Mesenchymal stem cell (in vitro differentiated cells and primary cell): ENCODE results near the gene C10orf71.

Source experiments
- DNase-seq: peaks from one replicate; pipeline ENCODE4 v3.0.0-alpha.2; 2013
- H2AFZ ChIP-seq: one replicate; pipeline ENCODE4 v1.6.1; 2013; ENCODE audit warnings: low read depth, mild to moderate bottlenecking, control low read depth, inconsistent platforms, low read length, moderate library complexity
- H2AK5ac ChIP-seq: 2 replicates; pipeline ENCODE4 v1.6.1; 2013; ENCODE audit warnings: low read length, moderate library complexity, mild to moderate bottlenecking, inconsistent platforms; ENCODE audit not compliant: severe bottlenecking
- H2BK120ac ChIP-seq: one replicate; pipeline ENCODE4 v1.6.1; 2013; ENCODE audit warnings: low read depth, mild to moderate bottlenecking, inconsistent platforms, low read length, moderate library complexity
- H2BK12ac ChIP-seq, 2 experiments: one replicate each; pipeline ENCODE4 v1.6.1; 2013; ENCODE audit warnings: inconsistent platforms in 2 of 2, low read length in 2 of 2, mild to moderate bottlenecking in 2 of 2, moderate library complexity in 2 of 2, control low read depth in 1 of 2
- H2BK15ac ChIP-seq: one replicate; pipeline ENCODE4 v1.6.1; 2013; ENCODE audit warnings: mild to moderate bottlenecking, low read depth, inconsistent platforms; ENCODE audit not compliant: poor library complexity, severe bottlenecking
- H2BK5ac ChIP-seq: 2 replicates; pipeline ENCODE4 v1.6.1; 2013; ENCODE audit warnings: low read depth, mild to moderate bottlenecking, low read length, control low read depth, inconsistent platforms; ENCODE audit not compliant: poor library complexity, severe bottlenecking
- H3K14ac ChIP-seq, 2 experiments: one replicate each; pipeline ENCODE4 v1.6.1; 2013; ENCODE audit warnings: inconsistent platforms in 2 of 2, low read length in 2 of 2, control low read depth in 1 of 2, mild to moderate bottlenecking in 1 of 2, moderate library complexity in 1 of 2
- H3K18ac ChIP-seq, 2 experiments: one replicate each; pipeline ENCODE4 v1.6.1; 2013; ENCODE audit warnings: inconsistent platforms in 2 of 2, low read length in 2 of 2, control low read depth in 1 of 2, low read depth in 1 of 2, mild to moderate bottlenecking in 1 of 2
- H3K23ac ChIP-seq, 2 experiments: one replicate each; pipeline ENCODE4 v1.6.1; 2013; ENCODE audit warnings: inconsistent platforms in 2 of 2, low read length in 2 of 2, mild to moderate bottlenecking in 2 of 2, moderate library complexity in 2 of 2, control low read depth in 1 of 2
- H3K27ac ChIP-seq: 2 replicates; pipeline ENCODE4 v1.5.1; 2013; ENCODE audit warnings: mild to moderate bottlenecking, moderate library complexity, low read length, control low read depth, inconsistent platforms; ENCODE audit not compliant: poor library complexity, severe bottlenecking
- H3K27me3 ChIP-seq, 2 experiments: 2 replicates each; pipeline versions ENCODE4 v1.6.1 to v1.7.0; 2013; ENCODE audit warnings: low read length in 2 of 2, mild to moderate bottlenecking in 2 of 2, moderate library complexity in 2 of 2, control low read depth in 1 of 2, inconsistent platforms in 1 of 2; ENCODE audit not compliant: control insufficient read depth in 1 of 2, insufficient read depth in 1 of 2
- H3K36me3 ChIP-seq, 2 experiments: 2 replicates each; pipeline versions ENCODE4 v1.6.1 to v1.7.0; 2013; ENCODE audit warnings: low read length in 2 of 2, control low read depth in 1 of 2, inconsistent platforms in 1 of 2, low read depth in 1 of 2, mild to moderate bottlenecking in 1 of 2; ENCODE audit not compliant: insufficient read depth in 2 of 2, control insufficient read depth in 1 of 2
- H3K4ac ChIP-seq, 2 experiments: one replicate each; pipeline ENCODE4 v1.6.1; 2013; ENCODE audit warnings: inconsistent platforms in 2 of 2, low read length in 2 of 2, mild to moderate bottlenecking in 2 of 2, moderate library complexity in 2 of 2, control low read depth in 1 of 2, low read depth in 1 of 2
- H3K4me1 ChIP-seq: 2 replicates; pipeline ENCODE4 v1.6.1; 2013; ENCODE audit warnings: low read depth, low read length, control low read depth; ENCODE audit not compliant: control insufficient read depth, insufficient read depth
- H3K4me2 ChIP-seq: 2 replicates; pipeline ENCODE4 v1.6.1; 2013; ENCODE audit warnings: low read length, mild to moderate bottlenecking, inconsistent platforms; ENCODE audit not compliant: poor library complexity, severe bottlenecking
- H3K4me3 ChIP-seq, 2 experiments: 2 replicates each; pipeline versions ENCODE4 v1.5.1 to v1.7.0; 2013; ENCODE audit warnings: low read length in 2 of 2, mild to moderate bottlenecking in 2 of 2, control low read depth in 1 of 2, low read depth in 1 of 2; ENCODE audit not compliant: insufficient read depth in 1 of 2
- H3K79me1 ChIP-seq: replicated peaks from 2 replicates; pipeline ENCODE4 v1.6.1; 2013; ENCODE audit warnings: mild to moderate bottlenecking, control low read depth, low read length, inconsistent platforms; ENCODE audit not compliant: poor library complexity, severe bottlenecking
- H3K9ac ChIP-seq: 2 replicates; pipeline ENCODE4 v1.7.0; 2013; ENCODE audit warnings: mild to moderate bottlenecking, low read length, moderate library complexity
- H3K9me3 ChIP-seq: 2 replicates; pipeline ENCODE4 v1.7.0; 2013; ENCODE audit warnings: mild to moderate bottlenecking, low read length; ENCODE audit not compliant: control insufficient read depth
- H4K8ac ChIP-seq: one replicate; pipeline ENCODE4 v1.6.1; 2013; ENCODE audit warnings: inconsistent platforms, mild to moderate bottlenecking, low read length, moderate library complexity
- H4K91ac ChIP-seq: one replicate; pipeline ENCODE4 v1.6.1; 2013; ENCODE audit warnings: mild to moderate bottlenecking, low read length, inconsistent platforms
- WGBS: methylation state at CpG from one replicate; pipeline ENCODE4 v1.1.7; 2013; ENCODE audit warnings: mixed read lengths; 5-methylcytosine and 5-hydroxymethylcytosine counted together

C10orf71 gene

DNA sequence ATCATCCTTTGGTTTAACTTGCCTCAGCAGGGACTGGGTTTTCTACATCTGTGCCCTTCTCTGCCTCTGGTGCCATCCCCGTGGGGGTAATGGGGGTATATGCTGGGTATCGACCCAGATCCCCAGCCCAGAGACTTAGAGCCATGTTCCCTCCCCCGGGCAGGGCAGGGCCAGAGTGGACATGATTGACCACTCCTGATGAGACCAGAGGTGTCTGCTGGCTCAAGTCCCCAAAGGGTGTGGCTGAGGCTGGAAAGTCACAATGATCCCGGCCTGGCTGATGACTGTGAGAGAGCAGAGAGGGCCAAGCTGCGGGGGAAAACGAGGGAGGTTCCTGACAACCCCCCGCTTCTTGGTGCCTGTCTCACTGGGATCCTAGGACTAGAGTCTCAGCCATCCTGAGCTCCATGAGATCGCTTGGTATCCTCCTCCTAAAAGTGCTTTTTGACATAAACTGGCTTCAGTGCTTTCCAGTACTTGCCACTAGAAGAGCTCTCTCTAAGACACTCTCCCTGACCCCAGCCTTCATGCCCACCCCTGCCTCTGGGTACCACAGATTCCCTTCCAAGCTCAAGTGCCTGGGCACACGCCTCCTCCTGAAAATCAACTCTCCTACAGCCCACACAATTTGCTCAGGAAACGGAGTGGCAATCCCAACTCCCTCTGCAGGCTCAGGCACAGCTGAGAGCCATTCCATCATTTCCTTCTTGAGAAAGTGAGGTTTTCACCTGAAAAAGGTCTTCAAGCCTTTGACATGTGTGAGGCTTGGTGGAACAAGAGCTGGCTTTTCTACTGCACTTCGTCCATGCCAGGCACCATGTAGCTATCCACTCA is 63.0 kb downstream of the C10orf71 start:
- Histone ChIP-seq H3K18ac (no peak overlapping the region), H3K9ac (no peak overlapping the region), H3K9me3 (peaks cover 7% of the 10 kb centered on the region), H2BK12ac (no peak overlapping the region), H3K27ac (no peak overlapping the region), H2BK120ac (no peak overlapping the region), H3K23ac (no peak overlapping the region), H3K14ac (no peak overlapping the region), H2BK15ac (no peak overlapping the region), H2AK5ac (no peak overlapping the region), H3K4me1 (peaks cover 13% of the 10 kb centered on the region), H2BK5ac (no peak overlapping the region), H4K8ac (no peak overlapping the region), H3K79me1 (no peaks in the 10 kb centered on the region), H3K4me3 (no peak overlapping the region), H3K4me2 (no peak overlapping the region), H3K27me3 (peaks cover 4 to 49% of the 10 kb centered on the region in 2 experiments), H4K91ac (no peak overlapping the region), H3K4ac (no peak overlapping the region), H2AFZ (no peak overlapping the region), H3K36me3 (no peaks in the 10 kb centered on the region)
- WGBS, result 74% methylated on average over 11 of the region's 11 CpGs
- no peak for DNase-seq

DNA sequence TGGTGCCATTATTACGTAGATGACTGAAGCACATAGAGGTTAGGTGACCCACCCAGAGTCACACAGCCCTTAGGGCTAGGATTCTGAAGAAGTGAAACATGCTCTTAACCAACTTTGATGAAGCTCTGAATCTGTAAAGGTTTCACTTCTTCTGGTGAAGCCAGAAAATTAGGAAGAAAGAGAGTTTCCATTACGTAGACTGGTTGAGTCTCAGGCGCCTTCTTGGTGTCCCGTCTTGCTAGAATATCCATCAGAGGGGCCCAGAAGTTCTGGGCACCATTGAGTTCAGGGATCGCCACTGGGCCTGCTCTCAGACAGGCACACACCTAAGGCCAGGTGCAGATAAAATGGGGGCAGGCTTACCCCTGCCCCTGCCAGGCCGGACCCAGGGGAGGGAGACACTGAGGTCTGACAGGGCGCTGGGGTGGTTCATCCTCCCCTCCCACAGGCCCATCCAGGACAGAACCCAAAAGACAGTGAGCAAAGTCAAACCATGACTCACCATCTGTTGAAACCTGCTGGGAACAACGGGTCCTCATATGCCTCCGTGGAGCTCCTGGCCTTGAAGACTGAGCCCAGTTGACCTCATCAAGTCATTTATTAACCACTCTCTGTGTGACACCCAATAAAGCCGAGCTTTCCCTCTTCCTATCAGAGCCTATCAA is 63.8 kb downstream of the C10orf71 start:
- Histone ChIP-seq H3K14ac (no peak overlapping the region), H3K4me1 (peaks cover 13% of the 10 kb centered on the region), H3K4ac (no peak overlapping the region), H2BK15ac (no peak overlapping the region), H3K9me3 (peaks cover under 1% of the 10 kb centered on the region), H3K18ac (no peak overlapping the region), H3K79me1 (no peaks in the 10 kb centered on the region), H2BK12ac (no peak overlapping the region), H3K4me2 (no peak overlapping the region), H3K4me3 (no peak overlapping the region), H3K36me3 (no peaks in the 10 kb centered on the region), H2BK120ac (no peak overlapping the region), H3K27me3 (peaks cover 8 to 55% of the 10 kb centered on the region in 2 experiments), H2BK5ac (no peak overlapping the region), H2AK5ac (no peak overlapping the region), H2AFZ (no peak overlapping the region), H3K23ac (no peak overlapping the region), H3K27ac (no peak overlapping the region), H3K9ac (no peak overlapping the region), H4K8ac (no peak overlapping the region), H4K91ac (no peak overlapping the region)
- no peak for DNase-seq
- WGBS, result 95% methylated on average over 9 of the region's 10 CpGs

DNA sequence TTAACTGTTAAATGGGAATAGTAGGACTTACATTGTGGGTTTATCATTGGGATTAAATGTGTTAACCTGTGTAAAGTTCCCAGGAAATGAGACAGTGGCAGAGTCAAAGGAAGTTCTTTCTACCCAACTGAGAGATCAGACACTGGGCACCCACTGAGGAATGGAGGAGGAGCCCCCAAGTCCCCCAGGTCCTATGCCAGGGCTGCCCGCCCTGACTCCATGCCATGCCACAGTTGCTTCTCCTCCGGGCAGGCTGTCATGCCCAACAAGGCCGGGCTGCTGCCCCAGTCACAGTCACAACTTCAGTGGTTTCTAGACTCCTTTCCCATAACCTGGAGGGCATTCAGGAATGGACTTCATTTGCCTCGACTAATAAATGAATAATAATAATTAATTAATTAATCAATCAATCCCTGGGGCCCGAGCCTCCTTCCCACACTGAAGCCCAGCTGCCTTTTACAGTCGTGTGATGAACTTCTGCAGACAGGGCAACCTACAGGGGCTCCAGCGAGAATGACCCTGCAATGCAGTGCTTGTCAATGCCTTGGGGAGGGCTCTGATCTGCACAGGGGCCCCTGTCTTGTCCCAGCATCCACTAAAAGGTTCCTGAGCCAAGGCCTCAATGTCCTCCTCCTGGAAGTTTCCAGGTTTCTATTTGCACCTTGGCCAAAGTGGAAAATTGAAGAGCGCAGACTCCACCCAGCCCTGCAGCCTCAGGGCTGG is 64.5 kb downstream of the C10orf71 start:
- no peak overlapping the region for H3K23ac ChIP-seq
- no peak overlapping the region for H2BK15ac ChIP-seq
- H2BK12ac ChIP-seq, result no peak overlapping the region
- H3K27me3 ChIP-seq, result peaks cover 11 to 62% of the 10 kb centered on the region in 2 experiments
- H3K79me1 ChIP-seq, result no peaks in the 10 kb centered on the region
- no peak overlapping the region for H3K9ac ChIP-seq
- no peak overlapping the region for H4K8ac ChIP-seq
- no peak overlapping the region for H2AK5ac ChIP-seq
- H2AFZ ChIP-seq, result no peak overlapping the region
- no peaks in the 10 kb centered on the region for H3K9me3 ChIP-seq
- no peak overlapping the region for H3K18ac ChIP-seq
- H3K4me3 ChIP-seq, result no peak overlapping the region
- no peak overlapping the region for H2BK5ac ChIP-seq
- peaks cover 13% of the 10 kb centered on the region for H3K4me1 ChIP-seq
- H3K4me2 ChIP-seq, result no peak overlapping the region
- no peak for DNase-seq
- no peak overlapping the region for H4K91ac ChIP-seq
- no peak overlapping the region for H3K14ac ChIP-seq
- H3K4ac ChIP-seq, result no peak overlapping the region
- H2BK120ac ChIP-seq, result no peak overlapping the region
- WGBS, result 69% methylated on average over 5 of the region's 8 CpGs
- H3K36me3 ChIP-seq, result no peaks in the 10 kb centered on the region
- H3K27ac ChIP-seq, result no peak overlapping the region

DNA sequence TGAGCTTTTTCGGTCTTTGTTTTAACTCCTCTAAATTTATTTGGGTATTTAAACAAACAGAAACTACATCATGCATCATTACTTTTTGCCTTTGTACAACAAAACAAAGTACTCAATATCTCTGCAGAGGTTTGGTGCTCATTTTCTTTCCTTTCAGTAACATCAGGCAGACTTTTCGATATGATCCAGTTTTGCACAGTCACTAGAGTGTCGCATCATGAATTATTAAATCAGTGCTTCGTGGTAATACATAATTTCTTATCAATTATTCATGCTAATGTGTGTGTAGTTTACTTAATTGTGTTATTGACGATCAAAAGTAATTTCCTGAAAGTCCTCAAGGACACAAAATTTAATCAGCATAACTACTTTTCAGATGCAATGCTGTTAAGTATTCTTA is 65.1 kb downstream of the C10orf71 start:
- H3K27me3 ChIP-seq, result peaks cover 11 to 63% of the 10 kb centered on the region in 2 experiments
- no peak overlapping the region for H3K18ac ChIP-seq
- no peak overlapping the region for H3K27ac ChIP-seq
- H2BK15ac ChIP-seq, result no peak overlapping the region
- H3K4me2 ChIP-seq, result no peak overlapping the region
- no peak overlapping the region for H2BK12ac ChIP-seq
- H2BK120ac ChIP-seq, result no peak overlapping the region
- no peak overlapping the region for H2BK5ac ChIP-seq
- 97% methylated on average over 2 of the region's 5 CpGs for WGBS
- no peak overlapping the region for H3K14ac ChIP-seq
- no peak overlapping the region for H4K8ac ChIP-seq
- H3K79me1 ChIP-seq, result no peaks in the 10 kb centered on the region
- H3K36me3 ChIP-seq, result no peaks in the 10 kb centered on the region
- no peak overlapping the region for H3K4me3 ChIP-seq
- DNase-seq, result no peak
- no peak overlapping the region for H3K9ac ChIP-seq
- H3K4ac ChIP-seq, result no peak overlapping the region
- H2AK5ac ChIP-seq, result no peak overlapping the region
- no peak overlapping the region for H2AFZ ChIP-seq
- H3K23ac ChIP-seq, result no peak overlapping the region
- H3K9me3 ChIP-seq, result no peaks in the 10 kb centered on the region
- peaks cover 13% of the 10 kb centered on the region for H3K4me1 ChIP-seq
- no peak overlapping the region for H4K91ac ChIP-seq
